Hematopoietic multipotent progenitor cell (in vitro differentiated cells): Measurements from ENCODE around the gene RASAL2. TPM values are rescaled to one million over a fixed set of nuclear protein-coding genes. Genes with fewer than 3 reads are reported as not detected.
"Not testable (repeated sequence)": the region's sequence is repeated elsewhere in the genome, so short reads cannot be mapped to it uniquely, and the experiment has no call there.

Experiments
- DNase-seq, 3 donors: peaks; one replicate each; pipeline ENCODE4 v3.0.0-alpha.2; 2011 to 2015; ENCODE audit warnings: low read depth in 2 of 3, low spot score in 2 of 3
- total RNA-seq: library from RNA; depleted of rRNA; stranded (reverse); fragments of >200 nt; gene quantifications from one replicate; pipeline ENCODE4 v1.2.3, GENCODE V29; 2012

Gene RASAL2
- total RNA-seq, 1 donor, result 5.4 TPM

DNA sequence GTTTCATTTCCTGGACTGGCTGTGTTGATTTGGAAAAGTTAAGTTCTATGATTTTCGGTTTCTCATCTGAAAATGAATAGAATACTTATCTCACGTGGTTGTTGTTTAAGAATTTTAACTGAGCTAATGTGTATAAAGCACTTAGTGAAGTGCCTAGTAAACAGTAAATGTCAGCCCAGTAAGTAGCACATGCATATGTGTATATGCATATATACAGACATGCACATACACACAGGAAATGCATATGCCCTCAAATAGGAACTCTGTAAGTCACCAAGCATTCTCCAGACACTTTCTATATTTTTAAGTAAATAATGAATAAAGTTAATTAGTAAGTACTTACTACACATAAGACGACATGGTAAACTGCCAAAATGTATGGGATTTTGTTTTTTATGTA, 274.3 kb downstream of the RASAL2 start:
- no peak for DNase-seq

DNA sequence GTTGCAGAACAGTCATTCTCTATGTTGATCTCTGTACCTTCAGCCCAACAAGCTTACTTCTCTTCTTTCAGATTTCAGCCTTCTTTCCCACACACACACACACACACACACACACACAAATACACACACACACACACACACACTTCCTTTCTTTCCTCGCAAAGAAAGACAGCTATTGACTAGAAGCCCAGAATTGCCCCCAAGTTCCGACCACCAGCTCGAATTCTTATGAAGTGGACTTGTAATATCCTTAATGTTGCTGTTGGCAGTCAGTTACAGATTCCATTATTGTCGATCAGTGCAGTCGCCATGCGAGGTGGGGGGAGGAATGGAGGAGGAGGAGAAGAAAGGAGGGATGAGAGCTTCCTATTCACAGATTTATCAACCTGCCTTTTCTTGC, 277.3 kb downstream of the RASAL2 start:
- DNase-seq, result peak in 2 of 3 donors; percentile 9 to 28

DNA sequence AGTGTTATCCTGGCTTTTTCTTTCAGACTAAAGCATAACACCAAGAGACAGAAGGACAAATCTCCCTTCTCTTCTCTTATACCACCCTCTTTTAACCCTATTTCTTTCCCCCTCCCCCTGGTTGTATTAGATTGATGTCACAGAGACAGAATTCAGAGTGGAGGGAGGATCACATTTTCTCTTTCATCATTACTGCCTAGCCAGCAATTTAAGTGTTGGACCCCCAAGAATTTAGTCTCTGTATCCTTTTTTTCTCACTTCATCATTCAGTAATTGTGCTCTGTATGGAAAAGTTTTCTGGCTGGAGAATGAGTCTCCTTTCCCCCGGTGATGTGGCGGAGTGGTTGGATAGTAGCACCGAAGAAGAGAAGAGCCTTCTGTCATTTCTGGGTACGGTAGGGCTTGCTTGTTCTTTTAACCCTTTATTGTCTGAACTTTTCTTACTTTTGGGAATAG, 278.1 kb downstream of the RASAL2 start:
- DNase-seq, result peak in 1 of 3 donors; percentile 1

DNA sequence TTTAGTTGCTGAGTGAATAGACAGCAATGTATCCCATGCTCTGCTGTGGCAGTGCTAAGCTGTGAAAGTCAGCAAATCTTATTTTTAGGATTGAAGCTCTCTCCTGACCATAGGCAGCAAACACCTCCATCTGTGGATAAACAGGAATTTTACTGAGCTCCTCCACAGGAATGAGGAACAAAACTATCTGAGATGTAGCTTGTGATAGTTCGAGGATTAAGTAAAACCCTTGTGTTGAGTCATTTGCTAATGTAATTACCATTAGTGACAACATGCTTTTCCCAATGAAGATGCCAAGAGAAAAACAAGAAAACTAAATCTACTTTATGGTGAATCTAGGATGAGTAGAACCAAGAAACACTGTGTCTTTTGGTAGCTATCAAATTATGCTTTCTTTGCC, 280.1 kb downstream of the RASAL2 start:
- DNase-seq, result no peak

DNA sequence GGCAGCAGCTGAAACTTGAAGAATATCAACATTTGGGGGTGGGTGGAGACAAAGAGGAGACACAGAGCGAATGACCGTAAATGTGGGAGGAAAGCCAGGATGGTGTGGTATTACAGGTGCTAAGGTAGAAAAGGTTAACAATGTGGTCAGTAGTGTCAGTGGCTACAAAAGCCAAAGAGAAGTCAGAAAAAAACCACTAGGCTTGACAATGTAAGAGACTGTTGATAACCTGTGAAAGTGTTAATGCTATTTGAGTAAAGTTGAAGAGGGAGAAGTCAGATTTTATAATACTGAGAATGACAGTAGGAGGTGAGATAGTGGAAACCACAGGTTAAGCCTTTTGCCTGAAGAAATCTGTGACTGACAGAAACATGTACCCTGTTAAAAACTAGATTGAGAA, 282.1 kb downstream of the RASAL2 start:
- no peak for DNase-seq

DNA sequence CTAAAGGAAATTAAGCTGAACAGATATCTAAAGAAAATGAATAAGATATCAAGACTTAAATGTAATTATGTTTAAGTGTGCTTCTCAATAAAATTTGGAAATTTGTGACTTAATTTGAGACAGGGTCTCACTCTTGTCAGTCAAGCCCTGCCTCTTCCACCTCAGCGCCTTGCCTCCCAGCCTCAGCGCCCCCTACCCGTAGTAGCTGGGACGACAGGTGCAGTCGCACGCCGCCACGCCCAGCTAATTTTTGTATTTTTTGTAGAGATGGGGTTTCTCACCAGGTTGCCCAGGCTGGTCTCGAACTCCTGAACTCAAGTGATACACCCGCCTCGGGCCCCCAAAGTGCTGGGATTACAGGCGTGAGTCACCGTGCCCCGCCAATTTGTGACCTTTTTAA, 285.9 kb downstream of the RASAL2 start:
- no peak for DNase-seq

DNA sequence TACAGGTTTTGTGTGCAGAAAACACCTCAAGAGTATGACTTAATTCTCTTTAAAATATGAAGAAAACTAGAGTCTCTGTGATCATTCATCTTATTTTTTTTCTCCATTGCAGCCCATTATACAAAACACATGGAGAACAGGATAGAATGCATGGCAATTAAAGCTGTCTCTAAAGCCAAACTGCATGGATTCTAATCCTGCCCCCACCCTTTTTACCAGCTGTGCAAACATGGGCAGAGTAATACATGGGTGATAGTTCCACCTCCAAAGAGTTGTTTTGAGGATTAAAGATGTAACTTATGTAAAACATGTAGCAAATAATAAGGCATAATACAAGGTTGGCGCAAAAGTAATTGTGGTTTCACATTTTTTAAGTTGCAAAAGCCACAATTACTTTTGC, 288.5 kb downstream of the RASAL2 start:
- DNase-seq, result no peak

DNA sequence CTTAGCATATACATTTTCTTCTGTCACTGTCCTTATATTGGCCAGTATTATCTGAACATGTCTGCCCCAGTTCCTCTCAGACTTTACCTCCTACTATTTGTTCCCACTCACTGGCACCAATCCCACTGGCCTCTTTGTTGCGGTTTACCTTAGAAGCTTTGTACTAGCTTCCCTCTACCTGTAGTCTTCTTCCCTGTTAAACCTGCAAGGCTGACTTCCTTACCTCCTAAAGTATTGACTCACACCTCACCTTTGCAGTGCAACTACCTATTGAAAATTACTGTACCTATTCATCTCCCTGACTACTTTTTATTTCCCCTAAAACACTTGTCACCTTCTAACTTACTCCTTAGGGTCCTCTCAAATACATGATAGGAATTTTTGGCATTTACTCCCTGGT, 291.8 kb downstream of the RASAL2 start:
- DNase-seq, result no peak

DNA sequence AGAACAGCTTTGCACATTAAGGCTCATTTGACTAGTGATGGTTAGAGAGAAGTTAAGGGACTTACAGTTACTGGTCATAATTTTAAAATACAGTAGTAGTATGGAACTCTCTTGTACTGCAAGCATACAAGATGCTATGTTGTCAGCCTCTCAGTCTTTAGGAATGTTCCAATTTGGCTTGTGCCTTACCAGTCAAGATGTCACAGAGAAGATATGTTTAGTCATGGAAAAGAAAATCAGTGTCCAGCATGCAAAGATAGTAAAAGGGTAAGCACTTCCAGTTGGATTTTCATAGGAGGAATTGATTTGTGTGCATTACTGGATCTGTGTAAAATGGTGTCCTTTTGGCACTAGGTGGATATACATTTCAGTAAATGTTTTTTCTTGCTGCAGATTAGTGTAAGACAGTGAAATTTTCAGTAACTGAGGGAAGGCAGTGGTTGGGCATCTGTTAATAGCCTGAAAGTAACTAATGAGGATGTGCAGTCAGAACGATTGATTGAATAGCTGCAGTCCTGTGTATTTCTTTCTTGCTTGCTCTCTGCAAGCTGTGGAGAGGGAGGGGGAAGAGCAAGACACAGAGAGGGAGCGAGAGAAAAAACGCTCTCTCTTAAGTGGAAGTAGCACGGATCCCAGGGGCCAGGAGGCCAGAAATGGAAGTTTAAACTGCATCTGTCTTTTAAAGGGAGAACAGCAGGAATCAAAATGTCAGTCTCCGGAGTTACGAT, 294.7 kb downstream of the RASAL2 start:
- DNase-seq, result no peak

DNA sequence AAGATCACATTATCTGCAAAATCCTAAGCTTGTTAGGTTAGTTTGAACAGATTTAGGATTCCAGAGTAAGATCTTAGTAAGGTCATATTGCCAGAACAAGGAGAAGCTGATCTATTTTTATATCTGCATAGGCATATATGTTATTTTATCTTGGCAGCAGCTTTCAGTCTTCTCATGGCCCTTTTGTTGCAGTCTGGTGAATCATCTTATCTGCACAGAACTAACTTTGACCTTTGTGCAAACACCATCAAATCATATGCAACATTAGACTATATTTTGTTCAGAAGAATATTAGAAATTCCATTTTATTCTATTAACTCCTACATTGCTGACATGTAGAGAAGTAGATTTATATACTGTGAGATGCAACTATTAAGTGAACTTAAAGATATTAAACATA, 295.5 kb downstream of the RASAL2 start:
- DNase-seq, result no peak

DNA sequence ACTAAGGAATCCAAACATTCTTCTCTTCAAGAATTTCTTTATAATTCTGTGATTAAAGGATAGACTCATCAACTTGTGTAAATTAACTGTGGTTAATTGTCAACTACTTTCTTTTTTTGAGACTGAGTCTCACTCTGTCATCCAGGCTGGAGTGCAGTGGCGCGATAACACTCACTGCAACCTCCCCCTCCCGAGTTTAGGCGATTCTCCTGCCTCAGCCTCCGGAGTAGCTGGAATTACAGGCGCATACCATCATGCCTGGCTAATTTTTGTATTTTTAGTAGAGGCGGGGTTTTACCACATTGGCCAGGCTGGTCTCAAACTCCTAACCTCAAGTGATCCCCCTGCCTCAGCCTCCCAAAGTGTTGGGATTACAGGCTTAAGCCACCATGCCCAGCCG, 296.4 kb downstream of the RASAL2 start:
- not testable (repeated sequence) for DNase-seq

DNA sequence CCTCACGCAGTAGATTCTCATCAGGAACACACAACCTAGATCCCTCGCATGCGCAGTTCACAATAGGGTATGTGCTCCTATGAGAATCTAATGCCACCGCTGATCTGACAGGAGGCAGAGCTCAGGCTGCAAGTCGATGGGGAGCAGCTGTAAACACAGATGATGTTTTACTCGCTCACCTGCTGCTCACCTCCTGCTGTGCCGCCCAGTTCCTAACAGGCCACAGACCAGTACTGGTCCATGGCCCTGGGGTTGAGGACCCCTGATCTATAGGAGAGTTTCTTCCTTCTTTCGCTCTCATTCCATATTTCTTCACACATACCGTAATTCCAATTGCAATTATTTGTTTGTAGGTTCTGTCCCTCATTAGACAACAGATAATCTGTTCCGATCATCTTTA, 299.5 kb downstream of the RASAL2 start:
- no peak for DNase-seq

DNA sequence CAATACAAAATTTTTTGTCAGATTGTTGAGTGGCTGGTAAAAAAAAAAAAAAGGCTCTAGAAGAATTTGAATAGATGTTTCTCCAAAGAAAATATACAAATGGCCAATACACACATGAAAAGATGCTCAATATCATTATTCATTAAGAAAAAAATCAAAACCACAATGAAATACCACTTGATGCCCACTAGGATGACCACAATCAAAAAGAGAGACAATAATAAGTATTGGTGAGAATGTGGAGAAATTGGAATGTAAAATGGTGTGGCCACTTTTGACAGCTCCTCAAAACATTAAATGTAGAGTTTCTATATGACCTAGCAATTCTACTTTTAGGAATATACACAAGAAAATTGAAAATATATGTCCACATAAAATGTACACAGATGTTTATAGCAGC, 302.9 kb downstream of the RASAL2 start:
- DNase-seq, result no peak

DNA sequence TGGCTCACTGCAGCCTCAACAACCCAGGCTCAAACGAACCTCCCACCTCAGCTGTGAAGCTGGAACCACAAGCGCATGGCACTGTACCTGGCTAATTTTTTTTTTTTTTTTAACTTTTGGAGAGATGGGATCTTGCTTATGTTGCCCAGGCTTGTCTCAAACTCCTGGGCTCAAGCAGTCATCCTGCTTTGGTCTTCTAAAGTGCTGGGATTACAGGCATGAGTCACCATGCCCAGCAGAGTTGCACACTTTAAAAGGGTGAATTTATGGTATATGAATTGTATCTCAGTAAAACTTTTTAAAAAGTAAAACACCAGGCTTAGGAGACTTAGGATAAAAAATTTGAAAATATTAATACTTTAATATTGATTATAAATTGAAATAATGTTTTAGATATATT, 303.8 kb downstream of the RASAL2 start:
- no peak for DNase-seq

DNA sequence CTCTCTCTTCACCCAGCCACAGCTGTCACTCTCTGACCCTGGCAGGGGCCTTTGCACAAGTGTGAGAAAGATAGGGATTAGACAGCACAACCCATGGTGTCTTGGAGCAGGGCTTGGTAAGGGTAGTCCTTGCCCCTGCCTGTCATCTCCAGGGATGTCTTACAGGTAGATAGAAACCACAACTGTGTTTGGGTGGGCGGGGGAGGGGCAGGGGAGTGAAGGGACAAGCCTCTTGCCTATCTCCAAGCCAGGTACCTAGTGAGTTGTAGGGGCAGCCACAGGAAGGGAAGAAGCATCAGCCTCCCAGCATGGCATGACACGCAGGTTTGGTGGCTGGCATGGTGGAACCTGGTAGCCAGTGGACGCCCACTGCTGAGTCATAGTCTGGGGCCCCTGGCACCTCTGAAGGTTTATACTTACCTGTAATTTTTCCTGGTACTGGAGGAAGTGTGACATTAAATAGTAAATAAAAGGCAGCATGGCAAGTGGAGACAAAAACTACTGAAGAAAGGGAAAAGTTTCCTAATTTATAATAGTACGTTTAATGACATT, 305.3 kb downstream of the RASAL2 start:
- DNase-seq, result no peak

DNA sequence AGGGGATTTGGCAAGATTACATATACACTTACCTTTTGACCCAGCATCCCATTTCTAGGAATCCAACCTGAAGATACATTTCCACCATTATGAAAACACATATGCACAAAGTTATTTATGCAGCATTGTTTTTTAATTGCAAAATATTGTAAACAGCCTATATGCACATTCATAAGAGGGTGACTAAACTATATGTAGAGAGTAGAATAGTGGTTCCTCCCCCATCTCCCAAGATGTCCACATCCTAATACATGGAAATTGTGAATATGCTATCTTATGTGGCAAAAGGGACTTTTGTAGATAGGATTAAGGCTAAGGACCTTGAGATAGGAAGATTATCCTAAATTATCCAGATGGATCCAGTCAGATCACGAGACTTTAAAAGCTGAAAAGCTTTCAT, 311.2 kb downstream of the RASAL2 start:
- DNase-seq, result no peak

DNA sequence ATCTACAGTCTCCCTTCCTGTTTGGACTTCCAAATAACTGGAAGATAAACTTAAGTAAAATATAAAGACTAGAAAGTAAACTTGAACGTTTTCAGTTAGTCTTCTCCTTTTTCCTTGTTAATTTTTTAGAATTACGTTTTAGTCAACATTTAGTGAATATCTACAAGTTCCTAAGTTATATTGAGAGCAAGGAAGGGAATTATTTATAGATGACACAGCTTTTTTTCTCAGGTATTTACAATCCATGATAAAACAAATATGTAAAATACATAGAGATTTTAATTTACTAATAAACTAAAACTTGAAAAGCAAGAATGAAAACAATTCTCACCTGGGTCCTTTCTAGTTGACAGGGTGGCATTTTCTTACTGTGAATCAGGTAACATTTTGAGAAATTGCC, 313.3 kb downstream of the RASAL2 start:
- DNase-seq, result no peak

DNA sequence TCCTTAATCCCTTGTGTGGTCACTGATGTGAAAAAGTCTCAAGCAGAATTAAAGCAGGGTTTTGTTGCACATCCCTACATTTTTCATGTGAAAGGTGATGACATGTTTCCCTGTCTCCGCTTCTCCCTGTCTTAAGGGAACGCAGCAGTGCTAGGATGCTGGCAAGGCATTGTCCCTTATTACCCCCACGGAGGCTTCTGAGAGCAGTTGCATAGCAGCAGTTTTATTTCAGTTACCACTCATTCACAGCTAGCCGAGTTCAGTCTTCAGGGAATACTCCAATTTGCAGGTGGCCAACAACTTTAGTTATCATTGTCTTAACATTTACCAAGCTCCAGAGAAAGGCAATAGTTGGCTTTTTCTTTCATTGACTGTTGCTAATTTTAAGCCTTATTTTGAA, 313.8 kb downstream of the RASAL2 start:
- DNase-seq, result no peak

DNA sequence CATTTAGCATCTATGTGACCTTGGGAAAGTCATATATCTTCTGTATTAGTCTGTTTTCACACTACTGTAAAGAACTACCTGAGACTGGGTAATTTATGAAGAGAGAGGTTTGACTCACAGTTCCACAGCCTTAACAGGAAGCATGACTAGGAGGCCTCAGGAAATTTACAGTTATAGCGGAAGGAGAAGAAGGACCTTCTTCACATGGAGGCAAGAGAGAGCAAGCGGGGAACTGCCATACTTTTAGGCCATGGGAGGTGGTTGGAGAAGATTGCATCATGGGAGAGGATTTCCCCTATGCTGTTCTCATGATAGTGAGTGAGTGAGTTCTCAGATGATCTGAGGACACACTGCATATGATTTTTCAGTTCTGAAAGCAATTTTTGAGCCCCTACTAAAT, 315.0 kb downstream of the RASAL2 start:
- no peak for DNase-seq

DNA sequence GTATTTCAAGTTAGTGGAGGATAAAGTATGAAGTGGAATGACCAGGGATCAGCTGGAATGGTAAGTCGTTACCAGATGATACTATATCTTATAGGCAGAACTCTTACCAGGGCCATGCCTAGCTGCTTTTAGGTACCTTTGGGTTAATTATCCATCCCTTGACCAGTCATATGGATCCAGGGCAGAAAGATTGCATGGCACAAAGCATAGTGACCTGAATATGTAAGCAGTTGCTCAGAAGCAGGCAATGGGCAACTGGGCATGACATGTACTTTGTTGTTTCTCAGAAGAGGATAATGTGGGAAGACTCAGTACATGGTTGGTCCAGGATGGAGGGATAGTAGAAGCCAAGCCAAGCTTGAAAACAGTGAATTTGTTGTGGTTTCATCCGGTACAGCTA, 315.6 kb downstream of the RASAL2 start:
- no peak for DNase-seq

DNA sequence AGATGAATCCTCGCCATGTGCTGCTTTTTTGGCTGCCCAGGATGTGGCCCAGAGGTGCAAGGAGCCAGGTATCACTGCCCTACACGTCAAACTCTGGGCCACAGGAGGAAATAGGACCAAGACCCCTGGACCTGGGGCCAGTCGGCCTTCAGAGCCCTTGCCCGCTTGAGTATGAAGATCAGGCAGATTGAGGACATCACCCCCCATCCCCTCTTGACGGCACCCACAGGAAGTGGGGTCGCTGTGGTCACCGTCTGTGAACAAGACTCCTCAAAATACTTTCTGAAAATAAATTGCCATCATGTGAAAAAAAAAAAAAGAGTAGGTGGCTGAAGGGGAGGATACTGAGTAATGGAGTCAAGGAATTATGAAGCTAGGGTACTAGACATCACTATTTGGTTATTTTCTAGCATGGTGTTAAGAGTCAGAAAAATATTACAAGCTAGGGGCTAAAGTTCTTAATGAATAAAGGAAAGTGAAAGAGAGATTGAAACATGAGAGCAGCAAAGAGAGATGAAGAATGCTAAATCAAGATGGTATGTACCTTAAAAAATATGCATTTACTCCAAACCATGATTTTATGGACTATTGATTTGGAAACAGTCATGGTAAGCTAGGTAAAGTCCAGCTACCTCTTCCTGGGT, 318.0 kb downstream of the RASAL2 start:
- DNase-seq, result no peak

DNA sequence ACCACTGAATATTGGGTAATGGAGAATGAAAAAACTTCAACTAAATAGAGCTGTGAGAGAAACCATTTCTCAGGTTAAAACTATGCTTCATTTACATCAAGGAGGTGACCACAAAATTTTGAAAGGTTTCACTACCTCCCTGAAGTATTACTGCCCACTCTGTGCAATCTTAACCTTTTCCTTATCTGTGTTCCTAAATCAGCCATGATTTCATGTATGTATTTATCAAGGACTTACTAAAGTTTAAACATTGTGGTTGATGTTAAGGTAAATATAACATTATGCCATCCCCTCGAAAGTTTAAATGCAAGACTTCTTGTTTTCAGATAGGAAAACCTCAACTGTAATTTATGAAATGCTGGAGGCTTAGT, 318.5 kb downstream of the RASAL2 start:
- no peak for DNase-seq
